Trophoblast cell (in vitro differentiated cells and primary cell): ENCODE data around the gene DRAXIN.

Source experiments
- DNase-seq, 2 donors: peaks; one replicate each; pipeline ENCODE4 v3.0.0-alpha.2; 2016
- H2AFZ ChIP-seq: 2 replicates; pipeline ENCODE4 v1.6.1; 2013; ENCODE audit warnings: low read length, moderate library complexity, mild to moderate bottlenecking; ENCODE audit not compliant: insufficient read depth, poor library complexity
- H2AK5ac ChIP-seq: 2 replicates; pipeline ENCODE4 v1.6.1; 2013; ENCODE audit warnings: mild to moderate bottlenecking, low read length
- H2BK120ac ChIP-seq: 2 replicates; pipeline ENCODE4 v1.6.1; 2013; ENCODE audit warnings: low read length, mild to moderate bottlenecking, moderate library complexity; ENCODE audit not compliant: insufficient read depth, poor library complexity
- H2BK12ac ChIP-seq: 2 replicates; pipeline ENCODE4 v1.6.1; 2013; ENCODE audit warnings: mild to moderate bottlenecking, low read length, moderate library complexity
- H2BK5ac ChIP-seq: 2 replicates; pipeline ENCODE4 v1.6.1; 2013; ENCODE audit warnings: low read length, low read depth, moderate library complexity, mild to moderate bottlenecking; ENCODE audit not compliant: poor library complexity
- H3K14ac ChIP-seq: 2 replicates; pipeline ENCODE4 v1.6.1; 2013; ENCODE audit warnings: mild to moderate bottlenecking, low read length
- H3K18ac ChIP-seq: 2 replicates; pipeline ENCODE4 v1.6.1; 2013; ENCODE audit warnings: mild to moderate bottlenecking, low read length
- H3K23ac ChIP-seq: 2 replicates; pipeline ENCODE4 v1.6.1; 2013; ENCODE audit warnings: low read length
- H3K27ac ChIP-seq: 2 replicates; pipeline ENCODE4 v1.5.1; 2013; ENCODE audit warnings: low read depth, mild to moderate bottlenecking, inconsistent platforms, low read length, moderate library complexity
- H3K27me3 ChIP-seq: 2 replicates; pipeline ENCODE4 v1.6.1; 2013; ENCODE audit warnings: inconsistent platforms, mild to moderate bottlenecking, low read length, moderate library complexity; ENCODE audit not compliant: insufficient read depth
- H3K36me3 ChIP-seq, 2 experiments: 1 replicate in 1 of 2; 2 replicates in 1 of 2; pipeline ENCODE4 v1.6.1; 2013; ENCODE audit warnings: low read length in 2 of 2, mild to moderate bottlenecking in 2 of 2, moderate library complexity in 1 of 2; ENCODE audit not compliant: insufficient read depth in 2 of 2, control insufficient read depth in 1 of 2
- H3K4ac ChIP-seq: 2 replicates; pipeline ENCODE4 v1.6.1; 2013; ENCODE audit warnings: low read depth, mild to moderate bottlenecking, low read length, moderate library complexity
- H3K4me1 ChIP-seq, 2 experiments: 1 replicate in 1 of 2; 2 replicates in 1 of 2; pipeline ENCODE4 v1.6.1; 2013; ENCODE audit warnings: low read length in 2 of 2, mild to moderate bottlenecking in 2 of 2, moderate library complexity in 1 of 2; ENCODE audit not compliant: insufficient read depth in 2 of 2, control insufficient read depth in 1 of 2
- H3K4me2 ChIP-seq: 2 replicates; pipeline ENCODE4 v1.6.1; 2013; ENCODE audit warnings: inconsistent platforms, mild to moderate bottlenecking, low read length, moderate library complexity
- H3K4me3 ChIP-seq: 2 replicates; pipeline ENCODE4 v1.5.1; 2013; ENCODE audit warnings: mild to moderate bottlenecking, low read depth, low read length, inconsistent platforms
- H3K79me1 ChIP-seq: one replicate; pipeline ENCODE4 v1.6.1; 2013; ENCODE audit warnings: low read length
- H3K79me2 ChIP-seq: 2 replicates; pipeline ENCODE4 v1.6.1; 2013; ENCODE audit warnings: low read length, mild to moderate bottlenecking; ENCODE audit not compliant: control insufficient read depth, insufficient read depth, poor library complexity
- H3K9ac ChIP-seq: 2 replicates; pipeline ENCODE4 v1.6.1; 2013; ENCODE audit warnings: mild to moderate bottlenecking, low read length
- H3K9me3 ChIP-seq: 2 replicates; pipeline ENCODE4 v1.6.1; 2013; ENCODE audit warnings: low read depth, mild to moderate bottlenecking, control low read depth, inconsistent platforms, low read length; ENCODE audit not compliant: insufficient read depth
- H4K12ac ChIP-seq: 2 replicates; pipeline ENCODE4 v1.6.1; 2013; ENCODE audit warnings: low read depth, mild to moderate bottlenecking, low read length, moderate library complexity
- H4K8ac ChIP-seq: 2 replicates; pipeline ENCODE4 v1.6.1; 2013; ENCODE audit warnings: low read depth, mild to moderate bottlenecking, low read length, moderate library complexity
- H4K91ac ChIP-seq: one replicate; pipeline ENCODE4 v1.6.1; 2013; ENCODE audit warnings: low read depth, mild to moderate bottlenecking, low read length, moderate library complexity
- WGBS: extraction: QIAGEN DNeasy Blood & Tissue Kit; methylation state at CpG from one replicate; pipeline ENCODE4 v1.1.7; 2013; ENCODE audit warnings: missing lambda C conversion rate; ENCODE audit not compliant: insufficient read length, insufficient coverage; ENCODE audit errors: extremely low coverage; 5-methylcytosine and 5-hydroxymethylcytosine counted together

The DRAXIN gene

DNA sequence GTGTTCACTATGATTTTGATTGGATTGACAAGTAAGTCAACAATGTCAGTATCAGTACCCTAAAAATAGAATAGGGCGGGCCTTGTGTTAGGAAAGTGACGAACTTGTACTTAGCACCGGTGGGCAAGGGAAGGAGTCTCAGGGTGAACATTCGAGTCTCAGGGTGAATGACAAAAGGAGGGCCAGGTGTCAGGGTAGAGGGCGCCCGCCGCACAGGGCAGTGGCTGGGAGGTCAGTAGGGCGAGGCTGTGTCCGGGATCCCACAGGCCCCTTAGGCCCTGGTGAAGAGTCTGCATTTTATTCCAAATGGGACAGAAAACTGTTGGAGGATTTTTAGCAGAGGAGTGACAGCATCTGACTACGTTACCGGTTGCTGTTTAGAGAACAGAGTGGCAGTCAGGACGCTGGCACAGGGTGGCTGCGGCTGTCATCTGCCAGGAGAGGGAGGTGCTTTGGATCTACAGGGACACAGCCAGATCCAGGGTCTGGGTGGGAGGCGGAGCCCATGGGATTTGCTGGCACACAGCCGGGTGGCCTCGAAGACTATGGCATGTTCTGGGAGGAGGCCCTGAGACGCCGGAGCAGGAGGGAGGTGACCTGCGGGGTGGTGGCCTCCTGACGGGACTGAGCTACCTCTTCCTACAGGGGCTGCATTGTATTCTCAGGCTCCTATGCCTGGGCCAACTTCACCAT, 55.4 kb downstream of the DRAXIN start:
- Histone ChIP-seq H3K9me3 (no peaks in the 10 kb centered on the region), H2BK5ac (no peak overlapping the region), H3K36me3 (peaks cover 8 to 12% of the 10 kb centered on the region in 2 experiments), H2AFZ (no peak overlapping the region), H3K79me1 (no peaks in the 10 kb centered on the region), H4K12ac (no peak overlapping the region), H4K8ac (no peak overlapping the region), H3K79me2 (no peaks in the 10 kb centered on the region), H3K9ac (no peak overlapping the region), H3K4ac (no peak overlapping the region), H2AK5ac (no peak overlapping the region), H3K23ac (no peak overlapping the region), H3K18ac (no peak overlapping the region), H3K4me2 (no peak overlapping the region), H3K4me3 (no peak overlapping the region), H2BK12ac (no peak overlapping the region), H3K14ac (no peak overlapping the region), H4K91ac (no peak overlapping the region), H3K4me1 (no peaks in the 10 kb centered on the region), H3K27me3 (no peaks in the 10 kb centered on the region), H3K27ac (no peak overlapping the region), H2BK120ac (no peak overlapping the region)
- DNase-seq = no peak
- WGBS = no CpG with 5 or more reads among the region's 20 CpGs

DNA sequence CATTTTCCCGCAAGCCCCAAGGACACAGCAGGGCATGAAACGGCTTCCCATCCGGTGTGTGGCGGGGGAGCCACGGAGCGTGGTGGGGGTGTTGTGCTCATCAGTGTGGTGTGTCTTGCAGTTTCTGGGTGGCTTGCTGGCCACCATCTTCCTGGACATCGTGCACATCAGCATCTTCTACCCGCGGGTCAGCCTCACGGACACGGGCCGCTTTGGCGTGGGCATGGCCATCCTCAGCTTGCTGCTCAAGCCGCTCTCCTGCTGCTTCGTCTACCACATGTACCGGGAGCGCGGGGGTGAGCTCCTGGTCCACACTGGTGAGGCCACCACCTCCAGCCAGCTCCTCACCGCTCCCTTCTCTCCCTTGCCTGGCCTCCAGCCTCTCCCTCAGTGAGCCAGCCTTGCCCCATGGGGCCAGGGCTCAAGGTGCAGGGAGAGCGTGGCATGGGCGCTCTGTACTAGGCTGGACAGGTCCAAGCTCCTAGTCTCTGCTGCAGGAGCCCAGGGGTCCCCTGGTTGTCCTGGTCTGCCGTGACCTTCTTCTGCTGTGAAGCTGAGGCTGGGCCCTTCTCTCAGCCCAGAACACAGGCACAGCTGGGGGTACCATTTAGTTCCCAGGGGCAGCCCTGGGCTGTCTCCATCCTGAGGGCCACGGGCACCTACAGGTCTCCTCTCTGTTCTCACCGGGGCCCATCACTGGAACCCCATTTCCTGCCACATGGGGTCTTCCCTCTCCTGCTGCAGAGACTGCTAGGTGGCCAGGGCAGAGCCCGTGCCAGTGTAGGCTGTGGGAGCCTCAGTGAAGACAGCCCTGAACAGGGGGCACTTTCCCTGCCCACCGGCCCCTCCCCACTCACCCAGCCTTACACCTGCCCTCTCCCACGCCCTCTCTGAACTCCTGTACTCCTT, 57.0 kb downstream of the DRAXIN start:
- H4K91ac ChIP-seq = no peak overlapping the region
- H3K27me3 ChIP-seq = no peaks in the 10 kb centered on the region
- H3K4ac ChIP-seq = no peak overlapping the region
- H2AFZ ChIP-seq = no peak overlapping the region
- H3K18ac ChIP-seq = no peak overlapping the region
- WGBS = no CpG with 5 or more reads among the region's 27 CpGs
- no peak overlapping the region for H3K9ac ChIP-seq
- H4K12ac ChIP-seq = no peak overlapping the region
- H3K79me1 ChIP-seq = no peaks in the 10 kb centered on the region
- H3K79me2 ChIP-seq = no peaks in the 10 kb centered on the region
- H3K27ac ChIP-seq = no peak overlapping the region
- H2BK120ac ChIP-seq = no peak overlapping the region
- H2AK5ac ChIP-seq = no peak overlapping the region
- H2BK12ac ChIP-seq = no peak overlapping the region
- no peak overlapping the region for H3K4me3 ChIP-seq
- no peak overlapping the region for H4K8ac ChIP-seq
- peaks cover 11% of the 10 kb centered on the region in 2 experiments for H3K4me1 ChIP-seq
- no peak overlapping the region for H3K23ac ChIP-seq
- no peak overlapping the region for H2BK5ac ChIP-seq
- no peak overlapping the region for H3K14ac ChIP-seq
- H3K9me3 ChIP-seq = no peaks in the 10 kb centered on the region
- no peak overlapping the region for H3K4me2 ChIP-seq
- H3K36me3 ChIP-seq = peaks cover 8 to 12% of the 10 kb centered on the region in 2 experiments
- no peak for DNase-seq

- Histone ChIP-seq H4K91ac (no peak overlapping the region), H3K79me2 (no peaks in the 10 kb centered on the region), H3K18ac (no peak overlapping the region), H2BK12ac (no peak overlapping the region), H4K12ac (no peak overlapping the region), H3K14ac (no peak overlapping the region), H2BK5ac (no peak overlapping the region), H2AK5ac (no peak overlapping the region), H3K79me1 (no peaks in the 10 kb centered on the region), H3K4me3 (no peak overlapping the region), H3K9ac (no peak overlapping the region), H2AFZ (no peak overlapping the region), H3K23ac (no peak overlapping the region), H3K27me3 (no peaks in the 10 kb centered on the region), H3K4me1 (peaks cover 16 to 17% of the 10 kb centered on the region in 2 experiments), H3K4me2 (no peak overlapping the region), H2BK120ac (no peak overlapping the region), H3K36me3 (peaks cover 8 to 12% of the 10 kb centered on the region in 2 experiments), H3K4ac (no peak overlapping the region), H4K8ac (no peak overlapping the region), H3K9me3 (no peaks in the 10 kb centered on the region), H3K27ac (no peak overlapping the region)
- peak; percentile 22 to 68 for DNase-seq
- no CpG with 5 or more reads among the region's 9 CpGs for WGBS
Observed at GRCh38 chr1:11749203-11749689, 57.7 kb downstream of the DRAXIN start.

- Histone ChIP-seq H3K27me3 (no peaks in the 10 kb centered on the region), H3K4me3 (no peak overlapping the region), H3K79me1 (no peaks in the 10 kb centered on the region), H3K9me3 (no peaks in the 10 kb centered on the region), H2BK120ac (no peak overlapping the region), H3K23ac (no peak overlapping the region), H2AFZ (no peak overlapping the region), H3K4me2 (no peak overlapping the region), H2BK12ac (no peak overlapping the region), H3K79me2 (no peaks in the 10 kb centered on the region), H4K8ac (no peak overlapping the region), H2BK5ac (no peak overlapping the region), H3K14ac (no peak overlapping the region), H4K12ac (no peak overlapping the region), H3K4ac (no peak overlapping the region), H4K91ac (no peak overlapping the region), H3K27ac (no peak overlapping the region), H2AK5ac (no peak overlapping the region), H3K36me3 (peaks cover 8 to 12% of the 10 kb centered on the region in 2 experiments), H3K4me1 (peaks cover 16 to 17% of the 10 kb centered on the region in 2 experiments), H3K18ac (no peak overlapping the region), H3K9ac (no peak overlapping the region)
- DNase-seq = peak; percentile 82 to 89
- WGBS = no CpG with 5 or more reads among the region's 15 CpGs
Observed at GRCh38 chr1:11749996-11750395, 58.5 kb downstream of the DRAXIN start.
